Activated CD8-positive, alpha-beta memory T cell treated with anti-CD3 and anti-CD28 coated beads for 24 hours (primary cell): ENCODE results near the gene KRT35.
"Not testable (repeated sequence)": the region's sequence is repeated elsewhere in the genome, so short reads cannot be mapped to it uniquely, and the experiment has no call there.

Source experiments
- DNase-seq: peaks from one replicate; pipeline ENCODE4 v3.0.0-alpha.2; 2020

The KRT35 gene

GRCh38 chr17:41451154-41451728, 29.7 kb downstream of the KRT35 start:
- no peak for DNase-seq

GRCh38 chr17:41449008-41449407, 31.9 kb downstream of the KRT35 start:
- no peak for DNase-seq

GRCh38 chr17:41448506-41448905, 32.4 kb downstream of the KRT35 start:
- DNase-seq = no peak

- DNase-seq = no peak
Measured at GRCh38 chr17:41446806-41447205, 34.1 kb downstream of the KRT35 start.

GRCh38 chr17:41444640-41445039, 36.3 kb downstream of the KRT35 start:
- no peak for DNase-seq

GRCh38 chr17:41444186-41444585, 36.8 kb downstream of the KRT35 start:
- DNase-seq = no peak

GRCh38 chr17:41442739-41443138, 38.2 kb downstream of the KRT35 start:
- no peak for DNase-seq

- no peak for DNase-seq
Measured at GRCh38 chr17:41440531-41441033, 40.4 kb downstream of the KRT35 start, which contains the start of gene KRT38. TSS of gene KRT38 (minus strand) at chr17:41440983. CDS start at chr17:41440921, 62 bp downstream.

- no peak for DNase-seq
Measured at GRCh38 chr17:41439375-41439774, 41.6 kb downstream of the KRT35 start.

- DNase-seq = no peak
Measured at GRCh38 chr17:41437769-41438168, 43.2 kb downstream of the KRT35 start.

GRCh38 chr17:41437254-41437653, 43.7 kb downstream of the KRT35 start:
- no peak for DNase-seq

GRCh38 chr17:41434415-41434814, 46.5 kb downstream of the KRT35 start:
- no peak for DNase-seq

GRCh38 chr17:41434005-41434404, 46.9 kb downstream of the KRT35 start:
- DNase-seq = no peak

- DNase-seq = no peak
Measured at GRCh38 chr17:41433586-41433985, 47.4 kb downstream of the KRT35 start.

GRCh38 chr17:41430376-41430775, 50.6 kb downstream of the KRT35 start:
- DNase-seq = not testable (repeated sequence)

- no peak for DNase-seq
Measured at GRCh38 chr17:41429667-41430066, 51.3 kb downstream of the KRT35 start.

GRCh38 chr17:41428591-41429291, 52.2 kb downstream of the KRT35 start:
- no peak for DNase-seq
